ENCODE measurements around the gene B2M. TPM values are rescaled to one million over a fixed set of nuclear protein-coding genes. Genes with fewer than 3 reads are reported as not detected.

The B2M gene
- total RNA-seq (ENCODE audit: low replicate concordance) = 73.5 and 120 TPM in 2 replicates

DNA sequence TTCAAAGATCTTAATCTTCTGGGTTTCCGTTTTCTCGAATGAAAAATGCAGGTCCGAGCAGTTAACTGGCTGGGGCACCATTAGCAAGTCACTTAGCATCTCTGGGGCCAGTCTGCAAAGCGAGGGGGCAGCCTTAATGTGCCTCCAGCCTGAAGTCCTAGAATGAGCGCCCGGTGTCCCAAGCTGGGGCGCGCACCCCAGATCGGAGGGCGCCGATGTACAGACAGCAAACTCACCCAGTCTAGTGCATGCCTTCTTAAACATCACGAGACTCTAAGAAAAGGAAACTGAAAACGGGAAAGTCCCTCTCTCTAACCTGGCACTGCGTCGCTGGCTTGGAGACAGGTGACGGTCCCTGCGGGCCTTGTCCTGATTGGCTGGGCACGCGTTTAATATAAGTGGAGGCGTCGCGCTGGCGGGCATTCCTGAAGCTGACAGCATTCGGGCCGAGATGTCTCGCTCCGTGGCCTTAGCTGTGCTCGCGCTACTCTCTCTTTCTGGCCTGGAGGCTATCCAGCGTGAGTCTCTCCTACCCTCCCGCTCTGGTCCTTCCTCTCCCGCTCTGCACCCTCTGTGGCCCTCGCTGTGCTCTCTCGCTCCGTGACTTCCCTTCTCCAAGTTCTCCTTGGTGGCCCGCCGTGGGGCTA, at the start of gene B2M, which contains the start of gene PATL2:
Gene B2M, plus strand, starts transcription at position 422 of the 647 bp plus-strand sequence. Its CDS starts 30 bp downstream, at position 452.
Gene PATL2, minus strand, starts transcription at position 228 of the 647 bp plus-strand sequence. CDS start 34,833 bp downstream, outside the sequence.
- peak within 1 kb of the TSS; percentile 99 for H2AFZ ChIP-seq (replicated peaks)
- H3K4me3 ChIP-seq = peak within 1 kb of the TSS; percentile 80
- H3K27me3 Mint-ChIP-seq (ENCODE audit: insufficient read depth, low read depth) = no peaks in the 10 kb centered on the region
- H3K4me1 Mint-ChIP-seq = peaks cover 19% of the 10 kb centered on the region
- no peak within 1 kb of the TSS for H3K27ac ChIP-seq
- no peaks in the 10 kb centered on the region for H4K20me1 ChIP-seq (ENCODE audit: low read depth)
- no peak for TF ChIP-seq EZH2 (IDR thresholded peaks at IDR 0.05)
- no peak for TF ChIP-seq EZH2phosphoT487 (IDR thresholded peaks at IDR 0.05)
- TF ChIP-seq, protein P1, sequence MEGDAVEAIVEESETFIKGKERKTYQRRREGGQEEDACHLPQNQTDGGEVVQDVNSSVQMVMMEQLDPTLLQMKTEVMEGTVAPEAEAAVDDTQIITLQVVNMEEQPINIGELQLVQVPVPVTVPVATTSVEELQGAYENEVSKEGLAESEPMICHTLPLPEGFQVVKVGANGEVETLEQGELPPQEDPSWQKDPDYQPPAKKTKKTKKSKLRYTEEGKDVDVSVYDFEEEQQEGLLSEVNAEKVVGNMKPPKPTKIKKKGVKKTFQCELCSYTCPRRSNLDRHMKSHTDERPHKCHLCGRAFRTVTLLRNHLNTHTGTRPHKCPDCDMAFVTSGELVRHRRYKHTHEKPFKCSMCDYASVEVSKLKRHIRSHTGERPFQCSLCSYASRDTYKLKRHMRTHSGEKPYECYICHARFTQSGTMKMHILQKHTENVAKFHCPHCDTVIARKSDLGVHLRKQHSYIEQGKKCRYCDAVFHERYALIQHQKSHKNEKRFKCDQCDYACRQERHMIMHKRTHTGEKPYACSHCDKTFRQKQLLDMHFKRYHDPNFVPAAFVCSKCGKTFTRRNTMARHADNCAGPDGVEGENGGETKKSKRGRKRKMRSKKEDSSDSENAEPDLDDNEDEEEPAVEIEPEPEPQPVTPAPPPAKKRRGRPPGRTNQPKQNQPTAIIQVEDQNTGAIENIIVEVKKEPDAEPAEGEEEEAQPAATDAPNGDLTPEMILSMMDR (IDR thresholded peaks at IDR 0.05) = no peak
- H3K79me2 ChIP-seq (ENCODE audit: low read depth) = no peaks in the 10 kb centered on the region
- peak within 1 kb of the TSS; percentile 97 for H3K4me3 Mint-ChIP-seq
- H3K9me3 ChIP-seq (ENCODE audit: low read depth) = no peaks in the 10 kb centered on the region
- H3K9ac ChIP-seq = peak within 1 kb of the TSS; percentile 21
- H3K27me3 ChIP-seq = peaks cover 21% of the 10 kb centered on the region
- H3K36me3 ChIP-seq = no peaks in the 10 kb centered on the region
- H3K4me2 ChIP-seq = peak within 1 kb of the TSS; percentile 92
- H3K36me3 Mint-ChIP-seq = peaks cover 4% of the 10 kb centered on the region
- H3F3A ChIP-seq (ENCODE audit: low read depth) = no peaks in the 10 kb centered on the region
- H3K27ac Mint-ChIP-seq = peak within 1 kb of the TSS; percentile 99
- no peaks in the 10 kb centered on the region for H3K9me3 Mint-ChIP-seq
- DNase-seq (ENCODE audit: low spot score) = peak; percentile 97
- no peaks in the 10 kb centered on the region for H3K4me1 ChIP-seq

DNA sequence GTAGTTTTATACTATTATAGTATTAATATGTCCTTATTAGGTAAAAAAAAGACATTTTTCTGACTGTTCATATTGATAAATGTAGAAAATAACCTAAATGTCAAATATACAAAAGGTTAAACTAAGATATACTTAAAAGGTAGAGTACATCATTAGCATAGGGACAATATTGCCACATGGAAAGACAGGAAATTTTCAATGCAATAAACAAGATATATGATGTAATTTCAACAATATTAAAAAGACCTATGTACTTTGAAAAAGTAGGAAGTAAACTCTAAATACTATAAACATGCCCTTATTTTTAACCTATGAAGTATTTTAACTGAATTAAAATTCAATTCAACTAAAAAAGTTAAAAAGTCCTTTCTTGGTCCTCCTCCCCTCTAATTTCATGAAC, 49.7 kb upstream of the B2M start:
- Histone ChIP-seq H3F3A (ENCODE audit: low read depth) (peaks cover 6% of the 10 kb centered on the region), H3K9ac (no peak overlapping the region), H3K4me2 (peak overlapping the region; percentile 98), H3K27me3 (no peaks in the 10 kb centered on the region), H3K4me1 (peaks cover 7% of the 10 kb centered on the region), H3K36me3 (peaks cover 3% of the 10 kb centered on the region), H3K4me3 (peak overlapping the region; percentile 74), H3K79me2 (ENCODE audit: low read depth) (peaks cover 28% of the 10 kb centered on the region), H3K9me3 (ENCODE audit: low read depth) (no peaks in the 10 kb centered on the region), H3K27ac (no peak overlapping the region), H2AFZ (replicated peaks) (no peak overlapping the region), H4K20me1 (ENCODE audit: low read depth) (no peaks in the 10 kb centered on the region)
- no peaks in the 10 kb centered on the region for H3K27me3 Mint-ChIP-seq (ENCODE audit: insufficient read depth, low read depth)
- peaks cover 13% of the 10 kb centered on the region for H3K4me1 Mint-ChIP-seq
- no peaks in the 10 kb centered on the region for H3K9me3 Mint-ChIP-seq
- H3K36me3 Mint-ChIP-seq = peaks cover 8% of the 10 kb centered on the region
- H3K4me3 Mint-ChIP-seq = peak overlapping the region; percentile 44
- DNase-seq (ENCODE audit: low spot score) = no peak
- no peak for TF ChIP-seq EZH2phosphoT487 (IDR thresholded peaks at IDR 0.05)
- TF ChIP-seq EZH2 (IDR thresholded peaks at IDR 0.05) = no peak
- TF ChIP-seq, protein P1 (IDR thresholded peaks at IDR 0.05) = no peak
- H3K27ac Mint-ChIP-seq = no peak overlapping the region

DNA sequence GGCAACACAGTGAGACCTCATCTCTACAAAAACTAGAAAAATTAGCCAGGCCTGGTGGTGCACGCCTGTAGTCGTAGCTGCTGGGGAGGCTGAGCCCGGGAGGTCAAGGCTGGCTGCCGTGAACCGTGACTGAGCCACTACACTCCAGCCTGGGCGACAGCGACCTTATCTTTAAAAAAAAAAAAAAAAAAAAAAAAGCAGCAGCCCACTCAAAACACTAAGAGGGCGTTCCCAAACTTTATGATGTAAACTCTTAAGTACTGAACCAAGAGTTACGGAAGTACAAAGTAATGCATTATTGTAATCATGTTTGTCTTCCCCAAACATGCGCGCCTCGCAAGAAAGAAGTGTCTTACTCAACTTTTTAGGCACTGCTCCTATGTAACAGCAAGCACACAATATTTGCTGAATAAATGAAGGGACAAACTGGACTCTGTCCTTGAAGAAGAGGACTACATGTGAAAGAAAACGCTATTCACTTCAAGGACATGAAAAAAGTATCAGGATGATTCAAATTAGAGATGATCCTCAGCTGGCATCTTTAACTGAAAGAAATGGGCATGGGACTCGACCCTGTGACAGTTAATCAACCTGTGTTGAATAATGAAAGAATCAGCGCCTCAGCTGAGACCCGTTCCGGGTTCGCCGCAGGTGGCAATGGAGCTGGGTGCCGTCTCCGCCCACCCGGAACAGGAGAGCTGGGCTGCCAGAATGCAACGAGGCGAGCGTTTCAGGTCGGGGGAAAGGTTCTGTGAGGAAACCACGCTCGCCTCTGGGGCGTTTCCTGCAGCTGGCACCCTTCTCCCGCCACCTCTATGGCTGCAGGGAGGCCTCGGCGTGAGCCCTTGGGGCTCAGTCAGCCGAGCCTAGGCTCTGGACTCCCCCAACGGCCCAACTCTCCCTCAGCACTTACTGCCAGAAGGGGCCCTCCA, 48.6 kb upstream of the B2M start:
- no peaks in the 10 kb centered on the region for H3K27me3 Mint-ChIP-seq (ENCODE audit: insufficient read depth, low read depth)
- H3K36me3 Mint-ChIP-seq = peaks cover 4% of the 10 kb centered on the region
- peaks cover 6% of the 10 kb centered on the region for H3F3A ChIP-seq (ENCODE audit: low read depth)
- TF ChIP-seq, protein P1 (IDR thresholded peaks at IDR 0.05) = no peak
- TF ChIP-seq EZH2 (IDR thresholded peaks at IDR 0.05) (no peak), EZH2phosphoT487 (IDR thresholded peaks at IDR 0.05) (no peak)
- H3K4me3 Mint-ChIP-seq = peak overlapping the region; percentile 99
- no peaks in the 10 kb centered on the region for H3K9me3 Mint-ChIP-seq
- peak overlapping the region; percentile 57 for H3K27ac ChIP-seq
- H4K20me1 ChIP-seq (ENCODE audit: low read depth) = no peaks in the 10 kb centered on the region
- H3K4me2 ChIP-seq = peak overlapping the region; percentile 98
- peaks cover 13% of the 10 kb centered on the region for H3K4me1 Mint-ChIP-seq
- peaks cover 28% of the 10 kb centered on the region for H3K79me2 ChIP-seq (ENCODE audit: low read depth)
- peak overlapping the region; percentile 74 for H3K4me3 ChIP-seq
- H3K4me1 ChIP-seq = peaks cover 7% of the 10 kb centered on the region
- peak overlapping the region; percentile 77 for H2AFZ ChIP-seq (replicated peaks)
- peak overlapping the region; percentile 95 for H3K27ac Mint-ChIP-seq
- no peaks in the 10 kb centered on the region for H3K27me3 ChIP-seq
- peaks cover 3% of the 10 kb centered on the region for H3K36me3 ChIP-seq
- H3K9ac ChIP-seq = peak overlapping the region; percentile 76
- DNase-seq (ENCODE audit: low spot score) = peak; percentile 64
- no peaks in the 10 kb centered on the region for H3K9me3 ChIP-seq (ENCODE audit: low read depth)
